ENCODE results near the gene TNRC18. TPM values are rescaled to one million over a fixed set of nuclear protein-coding genes. Genes with fewer than 3 reads are reported as not detected.

TNRC18 gene, protein sequence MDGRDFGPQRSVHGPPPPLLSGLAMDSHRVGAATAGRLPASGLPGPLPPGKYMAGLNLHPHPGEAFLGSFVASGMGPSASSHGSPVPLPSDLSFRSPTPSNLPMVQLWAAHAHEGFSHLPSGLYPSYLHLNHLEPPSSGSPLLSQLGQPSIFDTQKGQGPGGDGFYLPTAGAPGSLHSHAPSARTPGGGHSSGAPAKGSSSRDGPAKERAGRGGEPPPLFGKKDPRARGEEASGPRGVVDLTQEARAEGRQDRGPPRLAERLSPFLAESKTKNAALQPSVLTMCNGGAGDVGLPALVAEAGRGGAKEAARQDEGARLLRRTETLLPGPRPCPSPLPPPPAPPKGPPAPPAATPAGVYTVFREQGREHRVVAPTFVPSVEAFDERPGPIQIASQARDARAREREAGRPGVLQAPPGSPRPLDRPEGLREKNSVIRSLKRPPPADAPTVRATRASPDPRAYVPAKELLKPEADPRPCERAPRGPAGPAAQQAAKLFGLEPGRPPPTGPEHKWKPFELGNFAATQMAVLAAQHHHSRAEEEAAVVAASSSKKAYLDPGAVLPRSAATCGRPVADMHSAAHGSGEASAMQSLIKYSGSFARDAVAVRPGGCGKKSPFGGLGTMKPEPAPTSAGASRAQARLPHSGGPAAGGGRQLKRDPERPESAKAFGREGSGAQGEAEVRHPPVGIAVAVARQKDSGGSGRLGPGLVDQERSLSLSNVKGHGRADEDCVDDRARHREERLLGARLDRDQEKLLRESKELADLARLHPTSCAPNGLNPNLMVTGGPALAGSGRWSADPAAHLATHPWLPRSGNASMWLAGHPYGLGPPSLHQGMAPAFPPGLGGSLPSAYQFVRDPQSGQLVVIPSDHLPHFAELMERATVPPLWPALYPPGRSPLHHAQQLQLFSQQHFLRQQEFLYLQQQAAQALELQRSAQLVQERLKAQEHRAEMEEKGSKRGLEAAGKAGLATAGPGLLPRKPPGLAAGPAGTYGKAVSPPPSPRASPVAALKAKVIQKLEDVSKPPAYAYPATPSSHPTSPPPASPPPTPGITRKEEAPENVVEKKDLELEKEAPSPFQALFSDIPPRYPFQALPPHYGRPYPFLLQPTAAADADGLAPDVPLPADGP (N-terminal part only)
- 35.0 to 47.7 TPM (median 43.9 TPM) in 5 replicates for total RNA-seq (2022; extraction: Qiagen RNA extraction; ENCODE audit: low read depth)

DNA sequence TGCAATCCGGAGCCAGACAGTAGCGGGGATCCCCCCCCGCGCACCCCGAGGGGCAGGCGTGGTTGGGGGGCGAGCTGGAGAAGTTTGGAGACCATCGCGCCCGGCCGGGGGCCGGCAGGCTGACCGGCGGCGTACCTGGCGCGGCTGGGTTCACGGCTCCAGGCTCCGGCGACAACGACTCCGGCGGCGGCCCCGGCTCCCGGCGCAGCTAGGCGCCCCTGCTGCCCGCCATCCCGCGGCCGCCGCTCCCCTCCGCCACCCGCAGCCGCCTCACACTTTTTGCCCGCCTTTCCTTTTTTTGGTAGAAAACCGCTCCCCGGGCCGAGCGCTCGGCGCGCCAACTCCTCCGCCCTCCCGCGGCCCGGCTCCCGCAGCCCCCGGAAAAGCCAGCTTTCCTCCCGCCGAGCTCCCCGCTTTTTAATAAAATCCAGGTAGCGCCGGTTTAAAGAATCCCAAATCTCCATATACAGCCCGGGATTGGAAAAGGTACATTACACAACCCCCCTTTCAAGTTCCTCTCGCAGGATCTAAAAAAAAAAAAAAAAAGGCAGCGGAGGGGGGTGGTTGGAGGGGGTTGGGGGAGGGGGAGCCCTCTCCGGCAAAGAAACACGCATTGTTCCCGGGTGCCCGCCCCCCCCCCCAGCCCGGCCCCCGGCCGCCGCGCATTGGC, at the start of gene TNRC18:
TNRC18 (minus strand) TSS at position 529 of the 670 bp plus-strand sequence. CDS start 2,588 bp downstream, outside the sequence.

GRCh38 chr7:5282543-5283316, 140.9 kb downstream of the TNRC18 start, which contains the start of gene SLC29A4:
Gene SLC29A4 (plus strand): TSS chr7:5282943. CDS start chr7:5287817, 4,874 bp downstream.

Other genes with a start within 250 kb of the TNRC18 start
- 49.3 to 59.0 TPM (median 56.5 TPM) in 5 replicates for gene WIPI2, start 233.6 kb downstream of the TNRC18 start, total RNA-seq (2022; extraction: Qiagen RNA extraction; ENCODE audit: low read depth)
- 10.0 to 14.9 TPM (median 13.3 TPM) in 5 replicates for gene SLC29A4, start 140.9 kb downstream of the TNRC18 start, total RNA-seq (2022; extraction: Qiagen RNA extraction; ENCODE audit: low read depth)
- gene FBXL18, start 90.0 kb upstream of the TNRC18 start, total RNA-seq (2022; extraction: Qiagen RNA extraction; ENCODE audit: low read depth), result 10.0 to 11.9 TPM (median 10.7 TPM) in 5 replicates
- 3,556 to 4,041 TPM (median 3,740 TPM) in 5 replicates for gene ACTB, start 106.8 kb upstream of the TNRC18 start, total RNA-seq (2022; extraction: Qiagen RNA extraction; ENCODE audit: low read depth)
- gene FSCN1, start 169.0 kb upstream of the TNRC18 start, total RNA-seq (2022; extraction: Qiagen RNA extraction; ENCODE audit: low read depth), result 215 to 300 TPM (median 269 TPM) in 5 replicates

All from A549 treated with CpdA at 1 μM for 4 hours (cell line).